HG03103 (cell line): ENCODE measurements around the gene GALNT18.
"Not testable (repeated sequence)": the region's sequence is repeated elsewhere in the genome, so short reads cannot be mapped to it uniquely, and the experiment has no call there.

Experiments used
- ATAC-seq: cut with Tn5 transposase; IDR thresholded peaks from one replicate; pipeline ENCODE4 v1.9.1; 2021; ENCODE audit warnings: low read depth; ENCODE audit not compliant: unreplicated experiment

Gene GALNT18

DNA sequence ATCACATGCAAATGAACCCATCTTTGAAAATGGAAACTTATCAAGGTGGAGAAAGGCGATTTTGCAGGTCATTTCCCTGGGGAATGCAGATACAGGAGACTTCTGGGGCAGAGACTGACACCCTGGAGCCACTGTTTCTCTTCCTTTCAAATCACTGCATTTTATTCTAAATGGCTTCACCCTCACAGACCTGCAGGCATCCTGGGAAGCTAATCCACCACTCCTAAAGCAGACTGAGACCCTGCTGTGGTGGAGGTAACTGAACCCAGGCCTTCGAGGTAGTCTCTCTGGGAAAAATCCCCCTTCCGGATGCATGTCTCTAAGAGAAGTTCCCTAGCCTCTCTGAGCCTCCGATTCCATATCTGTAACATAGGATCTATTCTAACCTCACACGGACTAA, 247.9 kb downstream of the GALNT18 start:
- no peak for ATAC-seq

DNA sequence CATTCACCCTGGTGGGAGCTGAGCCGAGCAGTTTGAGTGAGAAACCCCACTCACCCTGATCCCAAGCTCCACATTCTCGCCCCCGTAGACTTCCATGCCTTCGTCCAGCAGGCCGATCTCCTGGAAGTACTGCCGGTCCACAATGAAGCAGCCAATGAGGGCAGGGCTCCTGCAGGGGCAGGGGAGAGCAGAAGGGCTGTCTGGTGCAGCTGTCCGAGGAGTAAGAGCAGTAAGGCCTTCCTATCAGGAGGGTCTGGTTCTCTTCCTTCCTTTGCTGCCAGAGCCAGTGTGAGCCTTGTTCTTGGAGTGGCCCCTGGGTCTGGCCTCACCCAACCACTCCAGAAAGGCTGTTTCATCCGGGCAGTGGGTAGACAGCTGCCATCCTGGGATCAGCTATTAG, 249.3 kb downstream of the GALNT18 start:
- ATAC-seq = no peak

DNA sequence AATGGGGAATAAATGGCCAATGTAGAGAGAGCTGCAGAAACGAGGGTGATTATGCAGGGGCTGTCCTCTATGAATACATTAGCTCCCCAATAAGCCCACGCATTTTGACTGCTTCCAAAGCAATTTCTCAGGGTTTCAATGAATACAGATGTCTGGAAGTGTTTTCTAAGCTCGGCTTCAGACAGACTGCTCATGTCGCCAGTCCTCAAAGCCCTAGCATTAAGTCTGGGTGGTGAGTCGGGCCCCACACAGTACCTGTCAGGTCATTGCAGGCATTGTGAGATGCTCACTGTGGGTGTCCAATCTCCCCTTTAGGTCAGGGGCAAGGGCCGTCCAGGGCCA, 250.9 kb downstream of the GALNT18 start:
- ATAC-seq = no peak

DNA sequence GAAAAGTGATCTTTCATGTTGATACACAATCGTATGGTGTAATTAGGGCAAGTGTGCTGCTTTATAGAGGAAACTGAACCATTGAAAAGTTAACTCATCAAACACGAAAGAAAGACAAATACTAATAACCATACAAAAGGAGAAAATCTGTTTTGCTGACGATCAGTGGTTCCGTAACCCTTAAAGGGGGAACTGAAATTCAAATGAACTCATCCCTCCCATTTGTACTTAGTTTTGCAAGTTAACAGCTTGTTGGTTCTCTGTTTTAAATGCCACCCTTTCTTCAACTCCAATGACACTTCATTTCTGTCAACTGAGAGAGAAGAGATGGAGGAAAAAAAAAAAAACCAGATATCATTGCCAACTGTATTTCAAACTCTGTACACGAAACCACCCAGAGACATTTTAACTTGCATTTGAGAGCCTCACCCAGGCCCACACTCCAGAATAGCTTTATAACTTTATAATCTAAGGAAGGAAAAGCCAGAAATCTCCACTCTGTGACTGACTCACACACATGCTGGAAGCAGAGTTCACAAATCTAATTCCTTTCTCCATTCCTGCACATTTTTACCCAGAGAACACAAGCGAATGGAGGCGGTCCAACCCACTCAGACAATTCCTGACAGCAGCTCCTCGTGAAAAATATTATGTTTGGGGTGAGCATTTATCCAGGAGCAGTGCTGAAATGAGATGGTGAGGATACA, 251.4 kb downstream of the GALNT18 start:
- ATAC-seq = no peak

DNA sequence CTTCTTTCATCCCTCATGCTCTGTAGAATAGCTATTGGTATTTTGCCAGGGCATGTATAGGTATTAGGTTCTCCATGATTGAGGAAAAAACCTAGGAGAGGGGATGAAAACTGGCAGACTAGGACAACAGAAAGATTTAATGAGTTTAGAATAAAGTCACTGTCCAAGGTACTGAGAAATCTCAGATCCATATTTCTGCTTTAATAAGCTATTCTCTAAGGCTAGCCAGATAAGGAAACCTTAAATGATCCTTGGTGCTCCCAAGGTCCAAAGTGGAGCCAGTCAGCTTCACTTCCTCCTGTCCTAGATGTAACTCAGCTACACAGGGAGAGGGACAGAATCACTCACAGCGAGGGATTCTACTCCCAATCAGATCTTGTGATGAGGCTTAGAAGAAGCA, 255.0 kb downstream of the GALNT18 start:
- ATAC-seq = no peak

DNA sequence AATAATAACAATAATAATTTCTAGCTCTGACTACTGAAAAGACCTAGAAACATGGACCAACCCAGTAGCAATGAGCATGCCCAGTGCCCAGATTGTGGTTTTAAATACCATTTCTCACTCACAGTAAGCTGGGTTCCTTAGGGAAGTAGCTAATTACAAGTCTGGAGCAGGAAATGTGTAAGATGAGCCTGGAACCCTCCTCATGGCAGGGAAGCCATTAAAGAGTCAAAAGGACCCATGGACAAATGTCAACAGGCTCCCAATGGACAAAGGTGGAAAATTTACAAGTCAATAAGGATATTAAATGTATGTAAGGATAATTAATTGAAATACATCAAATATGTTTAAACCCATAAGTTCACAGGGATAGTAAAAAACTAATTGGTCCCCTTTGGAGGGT, 258.1 kb downstream of the GALNT18 start:
- ATAC-seq = no peak

DNA sequence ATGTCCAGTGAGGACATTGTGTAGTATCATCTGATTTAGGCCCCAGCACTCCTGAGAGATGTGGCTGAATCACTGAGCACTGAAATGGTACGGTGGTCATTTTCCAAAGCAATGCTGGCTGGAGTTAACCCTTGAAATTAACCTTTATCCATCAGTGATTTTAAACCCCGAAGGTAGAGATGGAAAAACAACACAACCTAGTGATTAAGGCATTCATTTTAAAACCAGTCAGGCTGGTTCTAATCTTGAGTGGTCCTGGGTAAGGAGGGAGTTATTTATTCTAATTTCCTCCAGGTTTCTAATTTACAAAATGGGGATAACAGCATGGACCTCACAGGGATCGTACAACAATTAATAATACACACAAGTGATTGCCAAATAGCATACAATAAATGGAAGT, 262.2 kb downstream of the GALNT18 start:
- no peak for ATAC-seq

DNA sequence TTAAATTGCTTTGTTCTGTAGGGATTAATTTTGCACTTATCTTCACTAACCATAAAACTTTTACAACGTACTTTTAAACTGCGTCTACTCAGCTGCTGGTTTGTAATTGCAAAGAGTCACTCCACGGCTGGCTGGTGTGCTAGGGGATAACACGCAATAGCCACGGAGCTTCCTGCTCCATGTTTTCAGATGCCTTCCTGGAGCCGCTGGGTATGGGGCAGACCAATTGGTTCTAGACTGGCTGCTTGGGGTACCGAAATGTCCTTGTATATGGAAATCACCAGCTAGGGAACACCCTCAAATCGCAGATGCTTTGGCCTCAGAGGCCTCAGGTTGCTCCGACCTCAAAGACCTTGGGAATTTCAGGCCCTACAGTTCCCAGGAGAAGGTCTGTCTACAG, 265.0 kb downstream of the GALNT18 start:
- no peak for ATAC-seq

DNA sequence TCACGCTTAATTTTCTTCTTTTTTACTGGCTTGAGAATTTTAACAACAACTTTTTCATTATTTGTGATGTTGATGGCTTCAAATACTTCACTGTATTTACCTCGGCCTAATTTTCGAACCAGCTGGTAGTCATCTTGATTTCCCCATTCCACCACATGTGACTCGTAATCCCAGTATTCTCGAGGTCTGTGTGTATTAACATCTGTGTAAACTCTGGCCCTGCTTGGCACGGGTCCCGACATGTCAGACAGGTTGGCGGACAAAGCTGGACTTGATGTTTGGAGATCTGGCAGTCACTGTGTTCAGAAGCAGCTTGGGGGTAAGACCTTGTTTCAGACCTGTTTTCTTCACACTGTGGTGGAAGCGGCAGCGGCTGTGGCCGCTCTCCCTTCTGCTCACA, 268.9 kb downstream of the GALNT18 start, which contains the start of gene CSNK2A3:
CSNK2A3 (minus strand) TSS at position 373 of the 400 bp plus-strand sequence; CDS start at position 242, 131 bp downstream.
- not testable (repeated sequence) for ATAC-seq

DNA sequence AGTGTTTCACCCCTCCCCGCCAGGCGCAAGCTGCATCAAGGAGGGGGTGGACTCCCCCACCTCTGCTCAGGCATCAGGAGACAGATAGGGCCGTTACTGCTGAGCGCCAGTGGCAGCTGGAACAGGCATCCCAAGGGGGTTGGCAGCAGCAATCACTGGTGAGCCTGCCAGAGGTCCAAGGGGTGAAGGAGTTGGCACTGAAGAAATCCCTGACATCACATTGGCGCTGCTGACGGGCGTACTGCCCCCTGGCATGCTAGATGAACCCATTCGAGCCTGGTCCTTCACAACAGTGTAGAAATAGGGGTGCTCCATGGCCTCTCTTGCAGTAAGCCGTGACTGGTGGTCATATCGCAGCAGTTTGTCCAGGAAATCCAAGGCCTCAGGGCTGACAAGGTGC, 270.0 kb downstream of the GALNT18 start:
- not testable (repeated sequence) for ATAC-seq

DNA sequence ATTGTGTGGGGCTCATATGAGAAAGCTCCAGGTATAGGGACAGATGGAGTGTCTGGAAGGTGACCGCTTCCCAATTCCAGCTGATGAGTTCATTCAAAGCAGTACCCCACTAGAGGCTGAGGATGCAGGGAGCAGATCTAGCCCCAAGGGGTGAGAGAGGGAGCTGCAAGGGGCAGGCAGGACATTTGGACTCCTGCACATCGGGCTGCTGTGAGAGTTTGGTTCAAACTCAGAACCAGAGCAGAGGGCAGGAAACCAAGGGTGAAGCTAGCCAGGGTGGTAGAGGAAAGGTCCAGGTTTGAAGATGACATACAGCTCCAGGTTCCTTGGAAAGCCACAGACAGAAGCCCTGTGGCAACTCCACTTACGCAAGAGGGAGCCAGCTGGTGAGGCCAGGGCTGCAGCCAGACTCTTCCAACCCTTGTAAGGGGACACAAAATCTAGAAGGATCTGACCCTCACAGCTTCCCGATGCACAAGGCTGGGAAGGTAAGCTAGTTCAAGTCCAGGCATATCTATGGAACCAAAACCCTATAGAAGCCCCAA, 270.7 kb downstream of the GALNT18 start:
- no peak for ATAC-seq

DNA sequence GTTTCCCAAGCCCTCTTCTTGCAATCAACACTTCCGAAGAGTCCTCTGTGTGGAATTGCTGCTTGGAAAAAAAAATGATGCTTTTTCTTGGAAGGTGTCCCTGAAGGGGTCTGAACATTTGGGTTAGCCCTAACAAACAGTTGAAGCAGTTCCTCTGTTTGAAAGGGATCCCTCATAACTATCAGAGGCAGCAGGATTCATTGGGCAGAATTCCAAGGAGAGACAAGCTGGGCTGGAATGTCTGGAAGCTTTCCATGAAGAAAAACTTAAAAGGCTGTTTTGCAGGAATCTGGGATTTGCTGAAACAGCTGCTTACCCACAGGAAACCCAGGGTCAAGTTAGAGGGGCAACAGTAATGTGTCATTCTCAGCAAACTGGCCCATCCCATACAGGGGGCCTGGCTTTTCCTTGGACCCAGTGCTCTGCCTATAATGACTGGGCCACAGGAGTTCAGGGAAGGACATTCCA, 271.9 kb downstream of the GALNT18 start:
- ATAC-seq = no peak

DNA sequence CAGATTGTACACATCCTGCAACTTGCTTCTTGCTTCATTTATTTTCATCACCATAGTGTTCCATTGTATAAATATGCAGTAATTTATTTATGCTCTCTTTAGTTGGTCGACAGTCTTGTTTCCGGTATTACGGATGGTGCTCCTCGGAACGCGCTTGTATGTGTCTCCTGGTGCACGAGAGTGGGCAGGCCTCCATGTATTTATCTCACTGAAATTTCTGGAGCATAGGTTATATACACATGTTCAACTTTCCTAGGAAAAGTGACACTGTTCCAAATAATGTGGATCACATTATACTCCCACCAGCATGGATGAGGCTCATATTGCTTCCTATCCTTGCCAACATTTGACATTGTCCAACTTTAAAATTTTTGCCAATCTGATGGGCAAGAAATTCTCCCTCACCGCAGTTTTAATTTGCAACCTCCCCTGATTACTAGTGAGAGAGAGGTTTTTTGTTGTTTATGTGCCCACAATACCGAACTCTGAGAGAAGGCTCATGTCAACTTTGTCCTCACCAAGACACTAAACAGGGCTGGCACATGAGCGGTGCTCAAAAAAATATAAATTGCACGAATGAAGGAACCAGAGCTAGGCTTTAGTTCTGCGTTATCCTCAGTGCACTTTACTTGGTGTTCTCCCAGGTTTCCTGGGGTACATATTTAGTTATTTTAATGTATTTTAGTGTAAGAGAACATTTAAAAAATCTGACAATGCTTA, 272.5 kb downstream of the GALNT18 start:
- no peak for ATAC-seq

DNA sequence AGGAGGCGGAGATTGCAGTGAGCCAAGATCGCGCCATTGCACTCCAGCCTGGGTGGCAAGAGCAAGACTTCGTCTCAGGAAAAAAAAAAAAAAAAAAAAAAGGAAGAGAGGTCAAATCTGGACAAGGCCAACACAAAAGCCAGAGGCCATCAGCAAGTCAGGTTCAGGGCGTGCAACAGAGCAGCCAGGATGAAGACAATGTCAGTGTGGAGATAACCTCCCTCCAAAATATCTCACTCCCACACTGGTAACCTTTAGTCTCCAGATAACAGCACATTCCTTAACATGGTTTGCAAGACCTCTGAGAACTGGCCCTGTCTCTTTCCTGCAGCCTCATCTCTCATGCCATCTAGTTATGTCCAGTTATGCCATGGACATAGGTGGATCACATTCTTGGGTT, 273.5 kb downstream of the GALNT18 start:
- no peak for ATAC-seq

DNA sequence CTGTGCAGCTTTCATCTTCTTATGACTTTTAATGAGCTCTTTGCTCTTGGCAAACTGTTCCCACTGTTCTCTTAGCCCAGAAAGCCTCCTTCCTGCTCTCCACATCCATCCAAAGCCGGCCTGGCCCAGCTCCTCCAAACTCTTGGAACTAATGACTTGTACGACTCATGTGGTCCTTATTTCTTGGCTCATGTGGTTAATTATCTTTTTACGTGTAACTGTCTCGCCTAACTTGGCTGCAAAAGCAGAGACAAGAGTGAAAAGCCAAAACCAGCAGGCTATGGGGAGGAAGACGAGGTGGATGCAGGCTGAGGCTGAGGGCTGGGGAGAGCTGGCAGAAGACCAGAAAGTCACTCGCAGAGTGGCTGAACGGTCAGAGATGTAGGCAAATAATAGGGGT, 274.2 kb downstream of the GALNT18 start:
- no peak for ATAC-seq

DNA sequence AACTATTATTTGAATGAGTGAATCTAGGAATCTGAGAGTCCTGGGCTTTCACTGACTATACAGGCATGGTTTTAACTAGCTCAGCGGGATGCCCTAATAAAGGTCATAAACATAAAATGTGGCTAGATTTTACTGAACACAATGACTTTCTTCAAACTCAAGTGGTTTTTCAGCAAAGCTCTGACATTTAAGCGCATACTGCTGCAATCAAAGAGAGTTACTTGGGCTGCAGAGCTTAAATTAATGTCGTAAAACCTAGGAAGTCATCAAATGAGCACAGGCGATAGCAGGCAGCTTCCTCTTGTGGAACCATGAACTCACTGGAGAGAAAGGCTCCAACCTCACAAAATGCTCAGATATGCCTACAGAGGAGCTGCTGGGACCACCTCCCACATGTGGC, 275.5 kb downstream of the GALNT18 start:
- ATAC-seq = no peak

DNA sequence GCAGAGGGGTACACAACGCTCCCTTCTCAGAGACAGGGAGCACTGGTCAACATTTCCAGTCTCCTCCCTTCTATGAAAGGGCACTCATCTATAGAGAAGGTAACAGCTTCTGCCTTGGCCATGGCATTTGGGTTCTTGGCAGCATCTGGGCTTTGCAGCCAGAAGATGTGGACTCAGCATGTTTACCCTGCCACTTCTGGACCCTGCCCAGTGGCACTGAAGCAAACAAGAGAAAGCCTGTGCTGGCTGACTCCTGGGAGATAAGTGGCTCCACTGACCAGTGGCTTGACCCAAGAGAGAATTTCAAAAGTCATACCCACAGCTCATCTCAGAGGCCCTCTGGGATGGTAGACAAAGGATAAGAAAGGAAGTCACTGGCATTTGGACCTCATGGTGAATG, 276.7 kb downstream of the GALNT18 start:
- ATAC-seq = no peak

DNA sequence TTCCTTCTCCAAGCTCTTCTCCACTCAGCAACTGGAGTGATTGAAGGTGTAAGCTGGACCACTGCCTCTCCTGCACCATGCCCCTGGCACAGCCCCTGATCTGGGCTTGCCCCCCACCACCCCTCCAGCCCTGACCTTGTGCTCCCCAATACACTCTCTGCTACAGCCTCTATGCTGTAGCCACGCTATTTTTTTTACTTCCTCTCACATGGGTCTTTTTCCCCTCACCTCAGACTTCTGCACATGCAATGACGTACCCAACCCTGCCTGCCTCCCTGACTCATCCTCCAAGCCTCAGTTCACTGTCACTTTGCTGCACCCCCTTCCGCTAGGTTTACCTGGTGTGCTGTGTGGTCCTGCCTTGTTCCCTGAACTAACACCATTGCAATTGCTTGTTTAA, 277.8 kb downstream of the GALNT18 start:
- ATAC-seq = no peak

DNA sequence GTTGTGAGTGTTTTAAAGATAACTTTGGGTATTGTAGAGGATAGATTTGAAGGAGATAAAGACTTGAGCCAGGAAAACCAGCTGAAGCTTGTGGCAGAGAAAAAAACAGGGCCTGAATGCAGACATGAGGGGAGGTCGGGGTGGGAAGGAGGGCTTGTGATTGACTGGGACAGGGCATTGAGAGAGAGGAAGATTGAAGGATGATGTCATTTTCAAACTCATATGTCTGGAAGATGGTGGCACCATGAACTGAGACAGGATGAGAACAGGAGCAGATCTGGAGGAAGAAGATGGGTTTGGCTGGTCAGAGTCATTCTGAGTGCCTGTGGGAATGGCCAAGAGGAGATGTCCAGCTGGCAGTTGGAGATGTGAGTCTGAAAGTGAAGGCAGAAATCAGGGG, 283.5 kb downstream of the GALNT18 start:
- ATAC-seq = no peak

DNA sequence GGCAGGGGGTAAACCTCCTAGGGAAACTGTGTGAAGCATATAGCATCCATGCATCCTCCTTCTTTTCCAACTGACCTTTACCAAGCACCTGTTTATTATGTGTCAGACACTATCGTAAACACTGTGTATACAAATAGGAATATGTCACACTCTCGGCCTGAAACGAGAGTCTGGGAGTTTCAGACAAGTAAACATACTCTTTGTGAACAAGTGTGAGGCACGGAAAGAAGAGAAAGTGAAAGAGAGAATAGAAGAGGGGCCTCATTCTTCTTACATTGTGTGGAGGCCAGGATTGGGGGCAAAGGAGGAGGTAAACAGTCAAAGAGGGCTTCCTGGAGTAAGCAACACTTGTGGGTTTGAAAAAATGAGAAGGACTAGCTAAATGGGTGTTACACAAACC, 285.1 kb downstream of the GALNT18 start:
- ATAC-seq = no peak

DNA sequence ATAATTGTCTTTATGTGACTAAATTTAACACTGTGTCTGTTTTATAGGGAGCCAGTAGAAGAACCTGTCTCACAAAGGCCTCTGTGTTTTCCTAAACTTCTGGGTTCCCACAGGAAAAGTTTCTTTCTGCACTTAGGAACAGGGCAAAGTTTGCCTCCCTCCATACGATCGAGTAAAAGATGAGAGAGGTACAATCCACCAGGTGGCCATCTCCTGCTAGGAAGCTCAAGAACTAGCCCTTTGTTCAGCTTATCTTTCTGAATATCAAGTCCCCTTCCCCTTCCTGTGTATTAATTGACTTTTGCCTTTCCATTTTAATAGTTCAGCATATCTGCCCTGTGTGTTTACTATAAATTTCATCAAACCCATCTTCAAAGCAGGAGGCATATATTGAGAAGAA, 286.8 kb downstream of the GALNT18 start:
- ATAC-seq = no peak

DNA sequence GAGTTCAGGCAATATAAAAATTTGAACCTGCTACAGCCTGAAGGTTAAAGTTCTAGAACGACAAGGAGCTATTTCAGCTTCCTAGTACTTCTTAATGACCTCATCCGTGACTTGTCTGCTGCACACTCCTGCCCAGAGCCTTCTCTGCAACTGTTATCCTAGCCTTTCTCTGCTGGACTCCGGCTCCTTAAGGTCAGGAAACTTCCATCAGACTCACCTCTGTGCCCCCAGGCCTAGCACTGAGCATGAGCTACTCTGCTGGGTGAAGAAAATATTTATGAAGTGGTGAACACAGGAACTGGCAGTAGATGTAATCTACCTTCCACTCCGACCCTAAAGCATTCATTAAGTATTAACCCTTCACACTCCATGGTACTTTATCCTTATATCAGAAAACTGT, 287.2 kb downstream of the GALNT18 start:
- ATAC-seq = no peak
